Tibial artery (tissue), 4 donors: ENCODE results near the gene LIMS2.

Source experiments
- DNase-seq, 2 donors: peaks; one replicate each; pipeline ENCODE4 v3.0.0-alpha.2; 2019
- H3K27ac ChIP-seq, 2 donors: fragments of 200-600 bp; sonication (generic) in 1 of 2; 1 replicate in 1 of 2; 2 replicates in 1 of 2; pipeline ENCODE4 v1.5.1; 2018 to 2019; ENCODE audit warnings: mild to moderate bottlenecking in 1 of 2
- H3K27me3 ChIP-seq, 2 donors: fragments of 200-600 bp; sonication (generic) in 1 of 2; one replicate each; pipeline versions ENCODE4 v1.5.1 to v1.6.0; 2016 to 2019
- H3K36me3 ChIP-seq, 3 donors: fragments of 200-600 bp; sonication (generic) in 2 of 3; one replicate each; pipeline ENCODE4 v1.5.1; 2016 to 2019; ENCODE audit warnings: mild to moderate bottlenecking in 2 of 3
- H3K4me1 ChIP-seq, 4 donors: fragments of 200-600 bp; sonication (generic) in 2 of 4; 1 replicate in 3 of 4; 2 replicates in 1 of 4; pipeline ENCODE4 v1.5.1; 2016 to 2019
- H3K4me3 ChIP-seq, 2 donors: fragments of 200-600 bp; sonication (generic) in 1 of 2; 1 replicate in 1 of 2; 2 replicates in 1 of 2; pipeline ENCODE4 v1.5.1; 2018 to 2019; ENCODE audit warnings: mild to moderate bottlenecking in 2 of 2
- H3K9me3 ChIP-seq, 3 donors: fragments of 200-600 bp; sonication (generic) in 1 of 3; one replicate each; pipeline ENCODE4 v1.5.1; 2016 to 2019
- intact Hi-C: fragments of 100-400 bp; cut with DNase I; formaldehyde crosslinking; loops from one replicate; pipeline ENCODE4 v1.15.0; 2023; ENCODE audit warnings: low total_unique reads
- TF ChIP-seq, protein P1 (sequence below), 2 experiments: fragments of 200-600 bp in 1 of 2; fragments of 450-650 bp in 1 of 2; IDR thresholded peaks; one replicate each; pipeline ENCODE4 v1.5.1; 2017 to 2019; ENCODE audit warnings: antibody characterized with exemption in 2 of 2, mild to moderate bottlenecking in 1 of 2, moderate library complexity in 1 of 2

LIMS2 gene

DNA sequence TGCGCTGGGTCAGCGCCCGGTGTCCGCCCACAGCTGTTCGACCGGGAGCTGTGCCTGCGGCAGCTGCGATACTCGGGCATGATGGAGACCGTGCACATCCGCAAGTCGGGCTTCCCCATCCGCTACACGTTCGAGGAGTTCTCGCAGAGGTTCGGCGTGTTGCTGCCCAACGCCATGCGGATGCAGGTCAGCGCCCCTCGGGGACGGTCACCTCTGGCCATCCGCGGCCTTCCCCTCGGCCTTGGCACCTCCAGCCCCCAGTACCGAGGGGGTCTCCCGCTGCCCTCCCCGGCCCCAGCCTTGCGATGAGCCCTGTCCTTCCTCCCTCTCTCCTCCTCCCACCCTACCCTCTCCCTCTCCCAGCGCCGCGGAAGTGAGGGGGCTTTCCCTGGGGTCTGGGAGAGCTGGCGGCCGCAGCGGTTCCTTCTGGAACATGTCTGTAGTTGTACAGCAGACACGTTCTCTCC lies 82.5 kb downstream of the LIMS2 start:
- H3K36me3 ChIP-seq: no peaks in the 10 kb centered on the region
- H3K4me3 ChIP-seq: no peak overlapping the region
- TF ChIP-seq, protein P1, sequence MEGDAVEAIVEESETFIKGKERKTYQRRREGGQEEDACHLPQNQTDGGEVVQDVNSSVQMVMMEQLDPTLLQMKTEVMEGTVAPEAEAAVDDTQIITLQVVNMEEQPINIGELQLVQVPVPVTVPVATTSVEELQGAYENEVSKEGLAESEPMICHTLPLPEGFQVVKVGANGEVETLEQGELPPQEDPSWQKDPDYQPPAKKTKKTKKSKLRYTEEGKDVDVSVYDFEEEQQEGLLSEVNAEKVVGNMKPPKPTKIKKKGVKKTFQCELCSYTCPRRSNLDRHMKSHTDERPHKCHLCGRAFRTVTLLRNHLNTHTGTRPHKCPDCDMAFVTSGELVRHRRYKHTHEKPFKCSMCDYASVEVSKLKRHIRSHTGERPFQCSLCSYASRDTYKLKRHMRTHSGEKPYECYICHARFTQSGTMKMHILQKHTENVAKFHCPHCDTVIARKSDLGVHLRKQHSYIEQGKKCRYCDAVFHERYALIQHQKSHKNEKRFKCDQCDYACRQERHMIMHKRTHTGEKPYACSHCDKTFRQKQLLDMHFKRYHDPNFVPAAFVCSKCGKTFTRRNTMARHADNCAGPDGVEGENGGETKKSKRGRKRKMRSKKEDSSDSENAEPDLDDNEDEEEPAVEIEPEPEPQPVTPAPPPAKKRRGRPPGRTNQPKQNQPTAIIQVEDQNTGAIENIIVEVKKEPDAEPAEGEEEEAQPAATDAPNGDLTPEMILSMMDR (IDR thresholded peaks at IDR 0.05): no peak
- no peaks in the 10 kb centered on the region for H3K9me3 ChIP-seq
- H3K4me1 ChIP-seq: no peaks in the 10 kb centered on the region
- DNase-seq: peak in 1 of 2 donors; percentile 11
- intact Hi-C loops: loop anchor here (5.0 kb wide), 1 partner anchor 105 kb away; no protein-coding TSS in a partner anchor
- H3K27ac ChIP-seq: no peak overlapping the region
- H3K27me3 ChIP-seq: no peaks in the 10 kb centered on the region

DNA sequence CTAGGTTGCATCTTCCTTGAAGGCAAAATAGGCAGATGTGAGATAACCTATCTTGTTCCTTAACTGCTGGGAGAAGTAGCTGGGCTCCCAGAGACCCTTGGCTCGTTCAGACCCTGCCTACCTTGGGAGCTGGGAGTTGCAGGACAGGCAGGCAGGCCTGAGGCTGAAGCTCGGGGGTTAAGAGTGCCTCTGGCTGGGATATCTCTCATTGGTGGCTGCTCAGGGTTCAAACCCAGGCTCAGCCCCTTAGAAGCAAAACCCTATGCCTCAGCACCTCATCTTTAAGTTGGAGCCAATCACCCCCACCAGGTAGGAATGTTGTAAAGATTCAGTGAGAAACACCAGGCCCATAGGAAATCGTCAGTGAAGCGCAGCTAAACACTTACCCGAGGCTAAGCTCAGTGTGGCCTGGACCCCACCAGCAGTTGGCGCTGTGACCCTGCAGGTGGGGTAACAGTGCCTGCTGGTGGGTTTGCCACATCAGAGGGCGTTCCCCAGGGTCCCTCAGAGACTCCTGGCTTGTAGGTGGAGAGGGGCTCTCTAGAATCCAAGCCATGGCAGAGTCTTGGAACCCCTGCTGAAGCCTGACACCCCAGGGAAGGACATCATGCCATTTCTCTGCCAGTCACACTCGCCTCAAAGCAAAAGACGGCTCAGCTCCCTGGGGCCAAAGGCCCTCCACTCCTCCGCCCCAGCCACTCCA lies 84.0 kb downstream of the LIMS2 start:
- intact Hi-C loops: loop anchor here (5.0 kb wide), 1 partner anchor 106 kb away; no protein-coding TSS in a partner anchor
- H3K4me1 ChIP-seq: no peaks in the 10 kb centered on the region
- H3K9me3 ChIP-seq: no peaks in the 10 kb centered on the region
- TF ChIP-seq, protein P1 (IDR thresholded peaks at IDR 0.05): peak; percentile 61 to 84
- no peaks in the 10 kb centered on the region for H3K36me3 ChIP-seq
- no peaks in the 10 kb centered on the region for H3K27me3 ChIP-seq
- no peak overlapping the region for H3K27ac ChIP-seq
- H3K4me3 ChIP-seq: no peak overlapping the region
- DNase-seq: peak in 1 of 2 donors; percentile 25

GRCh38 chr2:127590386-127591190 lies 84.7 kb downstream of the LIMS2 start:
- TF ChIP-seq, protein P1 (IDR thresholded peaks at IDR 0.05): no peak
- Histone ChIP-seq H3K27ac (no peak overlapping the region), H3K27me3 (no peaks in the 10 kb centered on the region), H3K9me3 (no peaks in the 10 kb centered on the region), H3K4me1 (no peaks in the 10 kb centered on the region), H3K36me3 (no peaks in the 10 kb centered on the region), H3K4me3 (no peak overlapping the region)
- intact Hi-C loops: loop anchor here (5.0 kb wide), 1 partner anchor 107 kb away; no protein-coding TSS in a partner anchor
- DNase-seq: peak in 1 of 2 donors; percentile 14

GRCh38 chr2:127589841-127590240 lies 85.5 kb downstream of the LIMS2 start:
- no peak for DNase-seq
- intact Hi-C loops: loop anchor here (5.0 to 10.0 kb wide), 2 partner anchors 45 to 107 kb away; no protein-coding TSS in a partner anchor
- no peaks in the 10 kb centered on the region for H3K4me1 ChIP-seq

DNA sequence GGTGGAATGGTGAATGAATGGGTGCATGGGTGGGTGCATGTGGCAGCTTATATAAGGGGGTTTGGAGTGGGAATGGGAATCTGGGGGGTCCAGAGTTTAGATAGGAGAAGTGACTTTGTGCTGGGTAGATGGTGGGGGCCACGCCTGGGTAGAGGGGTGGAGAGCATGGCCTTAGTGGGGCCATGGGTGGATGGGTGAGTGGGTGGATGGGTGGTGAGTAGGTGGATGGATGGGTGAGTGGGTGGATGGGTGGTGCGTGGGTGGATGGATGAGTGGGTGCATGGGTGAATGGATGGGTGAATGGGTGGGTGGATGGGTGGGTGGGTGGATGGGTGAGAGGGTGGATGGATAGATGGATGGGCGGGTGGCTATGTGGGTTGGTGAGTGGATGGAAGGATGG lies 86.0 kb downstream of the LIMS2 start:
- Histone ChIP-seq H3K36me3 (no peaks in the 10 kb centered on the region), H3K27ac (no peak overlapping the region), H3K4me1 (no peaks in the 10 kb centered on the region), H3K4me3 (no peak overlapping the region), H3K27me3 (no peaks in the 10 kb centered on the region), H3K9me3 (no peaks in the 10 kb centered on the region)
- no peak for DNase-seq
- intact Hi-C loops: loop anchor here (10.0 kb wide), 1 partner anchor 45 kb away; no protein-coding TSS in a partner anchor
- TF ChIP-seq, protein P1 (IDR thresholded peaks at IDR 0.05): no peak

More at GRCh38 chr2:127589841-127590240, 85.5 kb downstream of the LIMS2 start:
- Histone ChIP-seq H3K27me3 (no peaks in the 10 kb centered on the region), H3K27ac (no peak overlapping the region), H3K9me3 (no peaks in the 10 kb centered on the region), H3K4me3 (no peak overlapping the region), H3K36me3 (no peaks in the 10 kb centered on the region)
- TF ChIP-seq, protein P1 (IDR thresholded peaks at IDR 0.05): no peak
